Retinal pigment epithelial cell (primary cell): ENCODE data around the gene GTF2E1.
"Not testable (repeated sequence)": the region's sequence is repeated elsewhere in the genome, so short reads cannot be mapped to it uniquely, and the experiment has no call there.

Experiments
- DNase-seq: peaks from one replicate; pipeline ENCODE4 v3.0.0-alpha.2; 2010; ENCODE audit warnings: low read depth
- H3K4me3 ChIP-seq: 2 replicates; pipeline ENCODE4 v1.5.1; 2011; ENCODE audit warnings: mild to moderate bottlenecking, low read length, control low read depth, moderate library complexity
- CTCF ChIP-seq: conservative IDR thresholded peaks from 2 replicates; pipeline ENCODE4 v1.5.1; 2011; ENCODE audit warnings: low read depth, low read length, control low read depth, inconsistent platforms

Gene GTF2E1

GRCh38 chr3:120756061-120756460, 13.5 kb downstream of the GTF2E1 start:
- no peak for DNase-seq
- H3K4me3 ChIP-seq: no peak overlapping the region
- no peak for TF ChIP-seq CTCF

- DNase-seq, H3K4me3 ChIP-seq: not testable (repeated sequence)
These were observed 16.0 kb downstream of the GTF2E1 start for GRCh38 chr3:120758551-120758950.

- no peak overlapping the region for H3K4me3 ChIP-seq
- DNase-seq: no peak
- no peak for TF ChIP-seq CTCF
These were observed 20.1 kb downstream of the GTF2E1 start for GRCh38 chr3:120762615-120763014.

GRCh38 chr3:120763601-120764000, 21.1 kb downstream of the GTF2E1 start:
- no peak overlapping the region for H3K4me3 ChIP-seq
- DNase-seq: no peak
- TF ChIP-seq CTCF: no peak

GRCh38 chr3:120764206-120764605, 21.7 kb downstream of the GTF2E1 start:
- TF ChIP-seq CTCF: no peak
- no peak for DNase-seq

GRCh38 chr3:120765830-120766493, 23.4 kb downstream of the GTF2E1 start:
- no peak for DNase-seq

More at GRCh38 chr3:120764206-120764605, 21.7 kb downstream of the GTF2E1 start:
- no peak overlapping the region for H3K4me3 ChIP-seq

GRCh38 chr3:120766576-120766975, 24.0 kb downstream of the GTF2E1 start:
- no peak for DNase-seq
- TF ChIP-seq CTCF: no peak
- H3K4me3 ChIP-seq: no peak overlapping the region

More at GRCh38 chr3:120765830-120766493, 23.4 kb downstream of the GTF2E1 start:
- no peak overlapping the region for H3K4me3 ChIP-seq
- no peak for TF ChIP-seq CTCF

- no peak for TF ChIP-seq CTCF
These were observed 24.6 kb downstream of the GTF2E1 start for GRCh38 chr3:120767106-120767505.

More at GRCh38 chr3:120767106-120767505, 24.6 kb downstream of the GTF2E1 start:
- H3K4me3 ChIP-seq: no peak overlapping the region
- DNase-seq: no peak
